ENCODE measurements around the gene LTBP3. TPM values are rescaled to one million over a fixed set of nuclear protein-coding genes. Genes with fewer than 3 reads are reported as not detected.

Gene LTBP3
- total and polyA plus RNA-seq, 9 of the 15 experiments (the other 6 are each of a cell fraction or from before 2014, with no cell fraction given): 0.06 to 20.5 (median 4.8) TPM

DNA sequence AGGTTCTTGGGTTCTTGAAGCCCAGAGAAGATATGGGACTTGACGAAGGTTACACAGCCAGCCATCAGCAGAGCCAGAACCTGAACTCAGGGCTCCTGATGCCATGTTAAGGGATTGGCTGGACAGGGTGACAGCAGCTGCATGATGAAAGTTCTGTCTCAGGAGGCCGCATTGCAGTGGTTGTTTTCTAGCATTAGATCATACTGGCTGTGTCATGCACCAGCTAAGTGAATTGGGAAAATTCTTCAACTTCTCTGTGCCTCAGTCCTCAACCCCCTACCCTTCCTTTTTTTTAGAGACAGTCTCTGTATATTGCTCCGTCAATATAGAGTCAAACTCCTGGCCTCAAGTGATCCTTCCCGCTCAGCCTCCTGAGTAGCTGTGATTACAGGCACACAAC is 5.4 kb upstream of the LTBP3 start (continued):
- TF ChIP-seq, protein P1, sequence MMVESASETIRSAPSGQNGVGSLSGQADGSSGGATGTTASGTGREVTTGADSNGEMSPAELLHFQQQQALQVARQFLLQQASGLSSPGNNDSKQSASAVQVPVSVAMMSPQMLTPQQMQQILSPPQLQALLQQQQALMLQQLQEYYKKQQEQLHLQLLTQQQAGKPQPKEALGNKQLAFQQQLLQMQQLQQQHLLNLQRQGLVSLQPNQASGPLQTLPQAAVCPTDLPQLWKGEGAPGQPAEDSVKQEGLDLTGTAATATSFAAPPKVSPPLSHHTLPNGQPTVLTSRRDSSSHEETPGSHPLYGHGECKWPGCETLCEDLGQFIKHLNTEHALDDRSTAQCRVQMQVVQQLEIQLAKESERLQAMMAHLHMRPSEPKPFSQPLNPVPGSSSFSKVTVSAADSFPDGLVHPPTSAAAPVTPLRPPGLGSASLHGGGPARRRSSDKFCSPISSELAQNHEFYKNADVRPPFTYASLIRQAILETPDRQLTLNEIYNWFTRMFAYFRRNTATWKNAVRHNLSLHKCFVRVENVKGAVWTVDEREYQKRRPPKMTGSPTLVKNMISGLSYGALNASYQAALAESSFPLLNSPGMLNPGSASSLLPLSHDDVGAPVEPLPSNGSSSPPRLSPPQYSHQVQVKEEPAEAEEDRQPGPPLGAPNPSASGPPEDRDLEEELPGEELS (CRISPR knock-in tag; IDR thresholded peaks at IDR 0.05; ENCODE audit: borderline replicate concordance): no peak
- TF ChIP-seq, protein P2, sequence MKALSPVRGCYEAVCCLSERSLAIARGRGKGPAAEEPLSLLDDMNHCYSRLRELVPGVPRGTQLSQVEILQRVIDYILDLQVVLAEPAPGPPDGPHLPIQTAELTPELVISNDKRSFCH (CRISPR knock-in tag; IDR thresholded peaks at IDR 0.05): no peak
- TF ChIP-seq, protein P2 (tag; IDR thresholded peaks at IDR 0.05): no peak
- TF ChIP-seq NCOA1 (IDR thresholded peaks at IDR 0.05; ENCODE audit: low read depth): no peak

GRCh38 chr11:65562788-65563187 is 4.6 kb upstream of the LTBP3 start:
- no peaks in the 10 kb centered on the region for H3K79me2 ChIP-seq (ENCODE audit: control insufficient read depth, insufficient read depth, low read length)
- no peak overlapping the region for H2AFZ ChIP-seq (ENCODE audit: low read depth, low read length)
- no peak overlapping the region for H3K4me2 ChIP-seq (ENCODE audit: insufficient read depth, low read length)
- H3K27ac ChIP-seq (ENCODE audit: extremely low read depth, low read depth, low read length): no peak overlapping the region
- H4K20me1 ChIP-seq (replicated peaks; ENCODE audit: control insufficient read depth, insufficient read depth, low read length): no peaks in the 10 kb centered on the region
- BruUV-seq (replicated peaks): no TSS peak
- POLR2A ChIA-PET: interaction anchor here (1.0 kb wide), 1 partner anchor 138 kb away, joined by 3 read pairs; no protein-coding TSS in a partner anchor
- peaks cover 26 to 42% of the 10 kb centered on the region in 2 experiments for H3K4me1 ChIP-seq (replicated peaks in 1 of 2; ENCODE audit: control insufficient read depth in 2 of 2, insufficient read depth in 2 of 2, low read length in 2 of 2)
- ATAC-seq (no peak), FAIRE-seq (no peak), DNase-seq (ENCODE audit: extremely low read depth in 1 of 4, low spot score in 3 of 4) (no peak)
- CTCF ChIA-PET (ENCODE audit: low intra/inter-chr PET ratio): no interaction called here
- no peaks in the 10 kb centered on the region for H3K9me1 ChIP-seq (ENCODE audit: control insufficient read depth, insufficient read depth, low read length)
- 59% methylated on average over 8 of the region's 9 CpGs for WGBS (ENCODE audit: insufficient coverage, low coverage, missing lambda C conversion rate)
- intact Hi-C loops (cut with micrococcal nuclease): no loop called here
- H3K9me3 ChIP-seq (replicated peaks; ENCODE audit: control insufficient read depth, insufficient read depth, low read depth, low read length): no peaks in the 10 kb centered on the region
- H3K4me3 ChIP-seq: no peak overlapping the region
- H3K27me3 ChIP-seq (ENCODE audit: control insufficient read depth in 2 of 2, insufficient read depth in 2 of 2, low read length in 2 of 2): no peaks in the 10 kb centered on the region
- in situ Hi-C loops (cut with MboI): no loop called here
- H3K36me3 ChIP-seq (ENCODE audit: control insufficient read depth, insufficient read depth, low read length): no peaks in the 10 kb centered on the region
- H3K9ac ChIP-seq (ENCODE audit: insufficient read depth in 1 of 2, low read depth in 2 of 2, low read length in 2 of 2): no peak overlapping the region
- TF ChIP-seq THAP7 (CRISPR knock-in tag; IDR thresholded peaks at IDR 0.05): no peak
- no peak for TF ChIP-seq SMAD1 (IDR thresholded peaks at IDR 0.05; ENCODE audit: low read depth, low read length, partially characterized antibody)
- no peak for TF ChIP-seq ZNF41 (CRISPR knock-in tag; conservative IDR thresholded peaks at IDR 0.05)
- TF ChIP-seq ZBTB34 (CRISPR knock-in tag; IDR thresholded peaks at IDR 0.05): no peak
- TF ChIP-seq, protein P3, sequence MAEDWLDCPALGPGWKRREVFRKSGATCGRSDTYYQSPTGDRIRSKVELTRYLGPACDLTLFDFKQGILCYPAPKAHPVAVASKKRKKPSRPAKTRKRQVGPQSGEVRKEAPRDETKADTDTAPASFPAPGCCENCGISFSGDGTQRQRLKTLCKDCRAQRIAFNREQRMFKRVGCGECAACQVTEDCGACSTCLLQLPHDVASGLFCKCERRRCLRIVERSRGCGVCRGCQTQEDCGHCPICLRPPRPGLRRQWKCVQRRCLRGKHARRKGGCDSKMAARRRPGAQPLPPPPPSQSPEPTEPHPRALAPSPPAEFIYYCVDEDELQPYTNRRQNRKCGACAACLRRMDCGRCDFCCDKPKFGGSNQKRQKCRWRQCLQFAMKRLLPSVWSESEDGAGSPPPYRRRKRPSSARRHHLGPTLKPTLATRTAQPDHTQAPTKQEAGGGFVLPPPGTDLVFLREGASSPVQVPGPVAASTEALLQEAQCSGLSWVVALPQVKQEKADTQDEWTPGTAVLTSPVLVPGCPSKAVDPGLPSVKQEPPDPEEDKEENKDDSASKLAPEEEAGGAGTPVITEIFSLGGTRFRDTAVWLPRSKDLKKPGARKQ (CRISPR knock-in tag; IDR thresholded peaks at IDR 0.05): no peak
- TF ChIP-seq RBM14 (IDR thresholded peaks at IDR 0.05; ENCODE audit: borderline replicate concordance, insufficient read depth, low read depth, low read length): no peak
- TF ChIP-seq, protein P4, sequence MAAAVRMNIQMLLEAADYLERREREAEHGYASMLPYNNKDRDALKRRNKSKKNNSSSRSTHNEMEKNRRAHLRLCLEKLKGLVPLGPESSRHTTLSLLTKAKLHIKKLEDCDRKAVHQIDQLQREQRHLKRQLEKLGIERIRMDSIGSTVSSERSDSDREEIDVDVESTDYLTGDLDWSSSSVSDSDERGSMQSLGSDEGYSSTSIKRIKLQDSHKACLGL (CRISPR knock-in tag; IDR thresholded peaks at IDR 0.05; ENCODE audit: borderline replicate concordance, poor library complexity, severe bottlenecking): no peak
- TF ChIP-seq MED1 (CRISPR knock-in tag; IDR thresholded peaks at IDR 0.05; ENCODE audit: borderline replicate concordance): no peak
- no peak for TF ChIP-seq POLR2G (IDR thresholded peaks at IDR 0.05; ENCODE audit: low read depth, low read length)
- no peak for TF ChIP-seq TCFL5 (CRISPR knock-in tag; conservative IDR thresholded peaks at IDR 0.05)
